ENCODE measurements around the gene PPP6R3.
A peak's percentile ranks its signal among the peaks of the same experiment; 100 is the strongest.
"Not testable (repeated sequence)": the region's sequence is repeated elsewhere in the genome, so short reads cannot be mapped to it uniquely, and the experiment has no call there.

PPP6R3 gene, protein sequence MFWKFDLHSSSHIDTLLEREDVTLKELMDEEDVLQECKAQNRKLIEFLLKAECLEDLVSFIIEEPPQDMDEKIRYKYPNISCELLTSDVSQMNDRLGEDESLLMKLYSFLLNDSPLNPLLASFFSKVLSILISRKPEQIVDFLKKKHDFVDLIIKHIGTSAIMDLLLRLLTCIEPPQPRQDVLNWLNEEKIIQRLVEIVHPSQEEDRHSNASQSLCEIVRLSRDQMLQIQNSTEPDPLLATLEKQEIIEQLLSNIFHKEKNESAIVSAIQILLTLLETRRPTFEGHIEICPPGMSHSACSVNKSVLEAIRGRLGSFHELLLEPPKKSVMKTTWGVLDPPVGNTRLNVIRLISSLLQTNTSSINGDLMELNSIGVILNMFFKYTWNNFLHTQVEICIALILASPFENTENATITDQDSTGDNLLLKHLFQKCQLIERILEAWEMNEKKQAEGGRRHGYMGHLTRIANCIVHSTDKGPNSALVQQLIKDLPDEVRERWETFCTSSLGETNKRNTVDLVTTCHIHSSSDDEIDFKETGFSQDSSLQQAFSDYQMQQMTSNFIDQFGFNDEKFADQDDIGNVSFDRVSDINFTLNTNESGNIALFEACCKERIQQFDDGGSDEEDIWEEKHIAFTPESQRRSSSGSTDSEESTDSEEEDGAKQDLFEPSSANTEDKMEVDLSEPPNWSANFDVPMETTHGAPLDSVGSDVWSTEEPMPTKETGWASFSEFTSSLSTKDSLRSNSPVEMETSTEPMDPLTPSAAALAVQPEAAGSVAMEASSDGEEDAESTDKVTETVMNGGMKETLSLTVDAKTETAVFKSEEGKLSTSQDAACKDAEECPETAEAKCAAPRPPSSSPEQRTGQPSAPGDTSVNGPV

DNA sequence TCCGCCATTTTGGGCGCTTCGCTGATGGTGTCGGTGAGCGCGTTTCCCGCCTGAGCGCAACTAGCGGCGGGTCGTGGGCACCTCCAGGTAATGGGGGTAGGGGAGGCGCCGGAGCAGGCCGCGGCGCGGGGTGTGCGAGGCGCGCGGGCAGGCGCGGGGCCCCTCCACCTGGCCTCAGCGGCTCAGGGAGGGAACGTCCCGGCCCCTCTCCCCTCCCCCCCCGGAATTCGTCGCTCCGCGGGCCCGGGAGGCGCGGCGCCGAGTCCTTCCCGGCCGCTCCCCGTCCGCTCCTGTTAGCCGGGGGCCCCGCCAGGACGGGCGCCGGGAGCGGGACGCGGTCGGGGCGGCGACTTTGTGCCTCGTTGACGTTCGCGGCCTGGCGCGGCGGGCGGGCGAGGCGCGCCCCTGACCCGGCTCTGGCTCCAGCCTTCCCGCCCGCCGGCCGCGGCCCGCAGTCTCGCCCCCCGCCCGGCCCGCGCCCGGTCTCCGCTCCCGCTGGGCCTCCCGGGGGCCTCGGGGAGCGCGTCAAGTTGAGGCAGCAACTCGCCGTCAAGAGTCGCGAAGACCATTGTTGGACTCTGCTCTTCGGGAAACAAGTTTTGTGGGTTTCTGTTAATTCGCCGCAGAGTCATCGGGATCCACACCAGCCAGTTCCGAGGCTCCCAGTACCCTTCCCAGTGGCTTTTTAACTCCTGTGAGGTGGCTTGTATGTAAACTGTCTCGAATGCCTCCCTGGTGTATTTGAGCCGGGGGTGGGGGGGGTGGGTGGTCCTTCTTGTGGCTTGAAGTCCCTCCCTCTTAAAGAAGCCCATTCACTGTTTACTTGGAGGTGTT, at the start of gene PPP6R3:
Gene PPP6R3 (plus strand): TSS at position 12 of the 834 bp plus-strand sequence. CDS start 76,913 bp downstream, outside the sequence.
- DNase-seq: peak; percentile 46

DNA sequence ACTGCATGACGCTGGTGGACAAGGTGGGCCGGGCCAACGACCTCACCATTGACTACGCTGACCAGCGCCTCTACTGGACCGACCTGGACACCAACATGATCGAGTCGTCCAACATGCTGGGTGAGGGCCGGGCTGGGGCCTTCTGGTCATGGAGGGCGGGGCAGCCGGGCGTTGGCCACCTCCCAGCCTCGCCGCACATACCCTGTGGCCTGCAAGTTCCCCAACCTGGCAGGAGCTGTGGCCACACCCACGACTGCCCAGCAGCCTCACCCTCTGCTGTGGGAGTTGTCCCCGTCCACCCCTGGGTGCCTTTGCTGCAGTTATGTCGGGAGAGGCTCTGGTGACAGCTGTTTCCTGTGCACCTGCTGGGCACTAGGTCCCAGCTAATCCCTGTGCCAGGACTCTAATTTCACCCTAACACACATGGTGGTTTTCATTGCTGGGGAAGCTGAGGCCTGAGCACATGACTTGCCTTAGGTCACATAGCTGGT, 49.0 kb upstream of the PPP6R3 start:
- no peak for DNase-seq

DNA sequence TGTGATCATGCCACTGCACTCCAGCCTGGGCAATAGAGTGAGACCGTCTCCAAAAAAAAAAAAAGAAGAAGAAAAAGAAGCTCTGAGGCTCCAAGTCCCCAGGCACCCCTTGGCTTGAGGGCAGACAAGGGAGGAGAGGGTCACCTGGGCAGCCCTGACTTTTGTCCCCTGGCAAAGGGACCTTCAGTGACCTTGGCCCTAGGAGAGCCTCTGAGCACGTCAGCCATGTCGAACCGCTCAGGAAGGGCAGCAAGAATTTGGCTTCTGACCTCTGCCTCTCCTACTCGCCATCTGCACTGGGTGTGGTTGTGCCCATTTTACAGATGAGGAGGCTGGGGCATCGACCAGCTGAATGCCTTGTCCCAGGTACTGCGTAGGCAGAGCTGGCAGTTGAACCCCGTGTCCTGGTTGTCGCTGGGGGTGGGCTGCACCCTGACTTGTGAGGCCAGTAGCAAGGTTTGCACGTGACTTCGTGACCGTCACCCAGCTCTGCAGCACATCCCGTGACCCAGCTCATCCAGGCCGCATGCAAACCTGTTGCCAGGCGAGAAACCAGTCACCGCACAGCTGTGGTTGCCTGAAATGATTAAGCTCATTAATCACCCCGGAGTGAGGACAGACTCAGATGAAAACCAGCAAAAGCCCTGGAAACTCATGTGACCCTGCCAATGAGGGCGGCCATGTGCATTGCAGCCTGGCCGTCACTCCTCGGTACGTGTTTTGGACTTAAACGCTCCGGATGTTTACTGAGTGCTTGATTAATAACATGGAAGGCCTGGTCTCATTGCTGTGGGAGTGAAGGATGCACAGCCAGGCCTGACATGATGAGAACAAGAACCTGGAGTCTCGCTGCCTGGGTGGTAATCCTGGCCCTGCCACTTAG, 47.7 kb upstream of the PPP6R3 start:
- DNase-seq: no peak

DNA sequence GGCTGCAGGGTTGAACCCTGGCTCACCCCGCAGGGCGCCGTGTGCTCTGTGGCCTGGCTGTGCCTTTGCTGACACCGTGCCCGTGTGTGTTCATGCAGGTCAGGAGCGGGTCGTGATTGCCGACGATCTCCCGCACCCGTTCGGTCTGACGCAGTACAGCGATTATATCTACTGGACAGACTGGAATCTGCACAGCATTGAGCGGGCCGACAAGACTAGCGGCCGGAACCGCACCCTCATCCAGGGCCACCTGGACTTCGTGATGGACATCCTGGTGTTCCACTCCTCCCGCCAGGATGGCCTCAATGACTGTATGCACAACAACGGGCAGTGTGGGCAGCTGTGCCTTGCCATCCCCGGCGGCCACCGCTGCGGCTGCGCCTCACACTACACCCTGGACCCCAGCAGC, 47.0 kb upstream of the PPP6R3 start:
- no peak for DNase-seq

DNA sequence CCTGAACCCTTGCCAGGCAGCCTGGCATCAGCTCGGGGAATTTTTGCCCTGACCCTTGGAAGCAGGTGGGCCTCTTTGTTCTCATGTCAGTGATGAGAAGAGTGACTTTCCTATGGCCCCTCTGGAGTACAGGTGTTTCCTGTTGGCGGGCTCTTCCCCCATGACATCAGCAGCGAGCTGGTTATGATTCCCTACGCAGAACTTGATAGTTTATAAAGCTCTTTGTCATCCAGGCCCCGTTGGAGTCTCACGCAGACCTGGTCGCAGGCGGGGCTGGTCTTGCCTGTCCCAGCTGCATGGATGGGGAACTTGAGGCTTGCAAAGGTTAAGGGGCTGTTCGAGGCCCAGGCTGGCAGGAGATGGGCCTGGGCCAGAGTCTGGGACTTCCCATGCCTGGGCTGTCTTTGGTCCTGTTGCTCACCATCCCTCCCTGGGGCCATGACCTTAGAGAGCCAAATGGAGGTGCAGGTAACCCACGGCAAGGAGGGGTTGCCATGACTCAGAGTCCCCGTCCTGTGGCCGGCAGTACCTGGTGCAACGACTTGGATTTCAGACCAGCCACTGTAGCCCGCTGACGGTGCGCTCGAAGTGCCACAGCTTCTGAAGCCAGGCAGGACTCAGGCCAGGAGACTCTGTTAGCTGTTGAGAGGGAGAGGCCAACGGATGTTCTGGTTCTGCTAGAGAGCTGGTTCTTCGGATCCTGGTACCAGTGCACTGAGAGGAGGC, 45.9 kb upstream of the PPP6R3 start:
- DNase-seq: peak; percentile 1

DNA sequence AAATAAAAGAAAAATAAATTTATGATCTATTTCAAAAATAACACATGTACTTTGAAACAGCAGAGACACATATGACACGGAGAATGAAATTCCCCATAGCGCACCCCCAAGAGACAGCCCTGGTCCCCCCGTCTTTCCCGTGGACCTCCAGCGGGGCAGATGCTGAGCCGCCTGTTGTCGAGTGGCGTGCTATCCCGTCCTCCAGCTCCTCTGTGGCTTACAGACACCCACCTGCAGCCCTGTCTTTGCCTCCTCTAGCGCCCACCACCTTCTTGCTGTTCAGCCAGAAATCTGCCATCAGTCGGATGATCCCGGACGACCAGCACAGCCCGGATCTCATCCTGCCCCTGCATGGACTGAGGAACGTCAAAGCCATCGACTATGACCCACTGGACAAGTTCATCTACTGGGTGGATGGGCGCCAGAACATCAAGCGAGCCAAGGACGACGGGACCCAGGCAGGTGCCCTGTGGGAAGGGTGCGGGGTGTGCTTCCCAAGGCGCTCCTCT, 44.4 kb upstream of the PPP6R3 start:
- DNase-seq: no peak

DNA sequence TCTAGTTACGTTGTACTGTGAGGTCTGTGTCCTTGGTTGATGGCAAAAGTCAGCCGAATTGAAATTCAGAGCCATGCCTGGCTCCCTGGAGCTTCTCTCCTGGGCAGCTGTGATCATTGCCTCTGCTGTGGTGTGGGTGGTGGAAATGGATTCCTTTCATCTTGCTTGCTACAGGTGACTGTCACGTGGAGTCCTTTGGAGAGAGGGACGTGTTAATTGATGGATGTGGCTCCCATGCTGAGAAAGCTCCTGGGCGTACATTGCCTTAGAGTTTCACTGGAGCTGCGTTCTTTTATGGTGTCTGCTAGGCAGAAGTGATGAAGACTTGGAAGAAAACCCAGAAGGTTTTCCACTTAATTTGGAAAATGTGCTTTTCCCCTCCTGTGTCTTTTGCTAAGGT, 41.9 kb upstream of the PPP6R3 start:
- no peak for DNase-seq

DNA sequence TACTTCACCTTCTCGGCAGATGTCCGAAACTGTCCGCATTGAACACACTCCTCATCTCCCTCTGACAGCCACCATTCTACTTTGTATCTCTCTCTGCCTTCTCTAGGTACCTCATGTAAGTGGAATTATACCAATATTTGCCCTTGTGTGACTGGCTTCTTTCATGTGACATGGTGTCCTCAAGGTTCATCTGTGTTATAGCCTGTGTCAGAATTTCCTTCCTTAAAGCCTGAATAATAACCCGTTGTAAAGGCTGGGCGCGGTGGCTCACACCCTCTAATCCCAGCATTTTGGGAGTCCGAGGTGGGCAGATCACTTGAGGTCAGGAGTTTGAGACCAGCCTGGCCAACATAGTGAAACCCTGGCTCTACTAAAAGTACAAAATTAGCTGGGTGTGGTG, 40.4 kb upstream of the PPP6R3 start:
- DNase-seq: no peak

DNA sequence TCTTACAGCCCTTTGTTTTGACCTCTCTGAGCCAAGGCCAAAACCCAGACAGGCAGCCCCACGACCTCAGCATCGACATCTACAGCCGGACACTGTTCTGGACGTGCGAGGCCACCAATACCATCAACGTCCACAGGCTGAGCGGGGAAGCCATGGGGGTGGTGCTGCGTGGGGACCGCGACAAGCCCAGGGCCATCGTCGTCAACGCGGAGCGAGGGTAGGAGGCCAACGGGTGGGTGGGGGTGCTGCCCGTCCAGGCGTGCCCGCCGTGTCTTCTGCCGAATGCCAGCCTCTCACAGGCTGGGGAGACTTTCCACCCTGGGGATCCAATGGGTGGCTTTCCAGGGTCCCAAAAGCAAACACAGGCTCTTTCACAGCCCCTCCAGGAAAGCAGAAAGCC, 37.1 kb upstream of the PPP6R3 start:
- DNase-seq: no peak

DNA sequence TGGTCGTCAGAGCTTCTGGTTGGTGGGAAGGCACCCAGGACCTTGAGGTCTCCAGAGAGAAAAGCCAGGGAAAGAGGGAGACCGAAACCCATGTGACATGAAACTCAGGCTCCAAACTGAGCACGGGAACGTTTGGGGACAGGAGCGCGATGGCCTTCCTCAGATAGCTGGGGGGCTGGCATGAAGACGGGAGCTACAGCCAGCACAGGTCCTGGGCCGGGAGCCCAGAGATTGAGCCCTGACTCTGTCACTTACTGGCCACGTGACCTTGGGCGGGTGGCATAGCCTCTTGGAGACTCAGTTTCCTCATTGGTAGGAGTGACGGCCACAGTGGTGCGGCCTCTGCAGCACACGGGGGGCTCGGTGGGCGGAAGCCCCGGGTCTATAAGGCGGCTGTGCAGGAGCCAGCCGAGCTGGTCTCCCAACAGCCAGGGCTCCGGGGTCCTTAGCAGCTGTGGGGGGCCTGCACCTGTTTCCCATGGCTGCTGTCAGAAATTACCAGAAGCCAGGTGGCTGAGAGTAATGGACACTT, 36.4 kb upstream of the PPP6R3 start:
- DNase-seq: no peak

DNA sequence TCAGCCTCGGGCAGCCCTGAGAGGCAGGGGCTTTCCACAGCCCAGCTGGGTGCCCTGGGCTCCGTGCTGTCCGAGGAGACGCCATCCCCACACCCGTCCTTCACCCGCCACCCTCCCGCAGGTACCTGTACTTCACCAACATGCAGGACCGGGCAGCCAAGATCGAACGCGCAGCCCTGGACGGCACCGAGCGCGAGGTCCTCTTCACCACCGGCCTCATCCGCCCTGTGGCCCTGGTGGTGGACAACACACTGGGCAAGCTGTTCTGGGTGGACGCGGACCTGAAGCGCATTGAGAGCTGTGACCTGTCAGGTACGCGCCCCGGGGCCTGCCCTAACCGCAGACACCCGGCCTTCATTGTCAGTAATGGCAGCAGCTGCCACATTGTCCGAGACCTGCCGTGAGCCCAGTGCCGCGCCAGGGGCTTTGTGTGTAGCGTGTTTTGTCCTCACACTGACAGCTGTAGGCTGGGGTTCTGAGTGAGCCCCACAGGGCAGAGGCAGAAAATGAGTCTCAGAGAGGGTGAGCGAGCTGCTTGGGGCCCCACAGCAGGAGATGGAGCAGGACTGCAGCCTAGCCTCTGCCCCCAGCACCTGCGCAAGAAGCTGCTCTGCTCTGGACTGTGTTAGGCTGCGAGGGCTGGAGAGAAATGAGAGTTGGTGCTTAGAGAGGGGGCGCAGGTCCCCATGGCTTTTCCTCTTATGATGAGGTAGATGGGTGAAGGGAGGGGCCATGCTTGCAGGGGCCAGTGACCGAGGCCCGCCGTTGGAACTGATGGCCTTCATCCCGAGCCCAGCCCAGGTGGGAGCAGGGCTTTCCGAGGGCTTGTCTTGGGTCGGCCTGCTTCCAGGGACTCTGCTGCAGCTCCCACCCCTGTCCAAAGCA, 35.3 kb upstream of the PPP6R3 start:
- DNase-seq: no peak

DNA sequence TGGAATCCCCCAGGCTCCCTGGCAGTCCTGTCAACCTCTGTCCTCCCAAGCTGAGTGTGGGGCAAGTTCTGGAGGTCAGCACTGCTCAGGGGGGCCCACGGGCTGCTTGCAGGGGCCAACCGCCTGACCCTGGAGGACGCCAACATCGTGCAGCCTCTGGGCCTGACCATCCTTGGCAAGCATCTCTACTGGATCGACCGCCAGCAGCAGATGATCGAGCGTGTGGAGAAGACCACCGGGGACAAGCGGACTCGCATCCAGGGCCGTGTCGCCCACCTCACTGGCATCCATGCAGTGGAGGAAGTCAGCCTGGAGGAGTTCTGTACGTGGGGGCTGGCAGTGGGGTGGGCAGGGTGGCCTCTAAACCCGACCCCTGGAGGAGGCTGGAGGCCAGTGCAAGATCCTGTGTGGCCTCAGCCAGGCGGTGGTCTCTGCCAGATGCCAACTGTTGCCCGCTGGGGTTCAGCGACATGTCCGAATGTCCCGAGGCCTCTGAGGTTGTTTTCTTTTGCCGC, 34.6 kb upstream of the PPP6R3 start:
- DNase-seq: no peak

DNA sequence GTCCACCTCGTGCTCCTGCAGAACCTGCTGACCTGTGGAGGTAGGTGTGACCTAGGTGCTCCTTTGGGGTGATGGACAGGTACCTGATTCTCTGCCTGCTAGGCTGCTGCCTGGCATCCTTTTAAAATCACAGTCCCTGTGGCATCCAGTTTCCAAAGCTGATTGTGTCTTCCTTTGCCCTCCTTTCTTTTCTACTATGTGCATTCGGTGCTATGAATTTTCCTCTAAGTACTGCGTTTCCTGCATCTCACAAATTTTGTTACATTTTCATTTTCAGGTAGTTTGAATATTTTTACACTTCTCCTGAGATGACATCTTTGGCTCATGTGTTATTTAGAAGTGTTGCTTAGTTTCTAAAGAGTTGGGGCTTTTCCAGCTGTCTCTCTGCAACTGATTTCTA, 30.9 kb upstream of the PPP6R3 start:
- DNase-seq: no peak

DNA sequence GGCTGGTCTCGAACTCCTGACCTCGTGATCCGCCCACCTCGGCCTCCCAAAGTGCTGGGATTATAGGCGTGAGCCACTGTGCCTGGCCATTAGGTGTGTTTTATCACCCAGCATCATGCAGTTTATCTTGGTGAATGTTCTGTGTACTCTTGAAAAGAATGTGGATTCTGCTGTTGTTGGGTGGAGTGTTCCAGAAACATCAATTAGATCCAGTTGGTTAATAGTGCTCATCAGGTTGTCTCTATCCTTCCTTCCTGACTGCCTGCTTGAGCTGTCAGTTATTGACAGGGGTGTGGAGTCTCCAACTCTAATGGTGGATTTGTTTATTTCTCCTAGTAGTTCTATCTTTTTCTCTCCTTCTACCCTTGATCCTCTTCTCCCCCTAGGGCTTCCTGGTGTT, 30.2 kb upstream of the PPP6R3 start:
- DNase-seq: no peak

DNA sequence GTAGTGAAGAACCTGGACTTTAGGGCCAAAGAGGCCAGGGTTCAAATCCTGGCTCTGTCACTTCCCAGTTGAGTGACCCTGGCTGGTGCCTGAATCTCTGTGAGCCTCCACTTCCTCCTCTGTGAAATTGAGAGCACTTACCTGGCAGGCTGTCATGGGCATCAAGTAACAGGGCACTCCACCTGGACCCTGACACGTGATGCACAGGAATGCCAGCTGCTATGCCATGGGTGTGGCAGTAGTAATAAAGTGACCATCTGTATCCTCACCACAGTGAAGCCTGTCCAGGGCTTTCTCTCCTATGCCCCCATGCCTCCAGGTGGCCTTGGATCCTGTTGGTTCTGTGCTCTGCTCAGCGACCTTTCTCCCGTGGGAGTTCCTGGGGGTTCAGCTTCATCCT, 29.8 kb upstream of the PPP6R3 start:
- no peak for DNase-seq

DNA sequence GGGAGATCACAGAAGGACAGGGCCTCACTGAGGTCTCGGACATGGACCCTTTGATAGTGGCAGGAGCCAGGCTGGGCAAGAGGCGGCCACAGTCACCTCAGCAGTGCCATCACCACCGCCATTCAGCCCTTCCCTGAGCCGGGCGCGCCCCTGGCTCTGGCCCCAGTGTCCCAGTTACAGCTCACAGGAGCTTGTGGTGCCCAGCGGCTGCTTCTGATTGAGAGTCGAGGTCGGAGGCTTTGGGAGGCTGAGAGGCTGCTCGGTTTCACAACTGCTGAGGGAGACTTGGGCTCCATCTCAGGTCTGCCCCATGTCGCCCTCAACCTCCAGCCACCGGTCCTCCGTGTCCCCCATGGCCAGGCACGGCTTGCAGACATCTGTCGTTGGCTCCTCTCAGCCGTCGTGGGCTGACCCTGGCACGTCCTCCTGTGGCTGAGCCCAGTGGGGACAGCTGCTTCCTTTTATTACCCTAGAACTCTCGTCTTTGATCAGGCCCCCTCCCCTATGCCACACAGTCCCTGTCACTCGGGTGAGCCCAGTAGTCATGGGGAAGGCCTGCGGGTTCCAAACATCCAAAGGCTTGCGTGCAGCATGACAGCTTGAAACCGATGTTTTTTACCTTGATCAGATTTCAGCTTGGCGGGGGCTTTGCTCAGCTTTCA, 28.4 kb upstream of the PPP6R3 start:
- no peak for DNase-seq

DNA sequence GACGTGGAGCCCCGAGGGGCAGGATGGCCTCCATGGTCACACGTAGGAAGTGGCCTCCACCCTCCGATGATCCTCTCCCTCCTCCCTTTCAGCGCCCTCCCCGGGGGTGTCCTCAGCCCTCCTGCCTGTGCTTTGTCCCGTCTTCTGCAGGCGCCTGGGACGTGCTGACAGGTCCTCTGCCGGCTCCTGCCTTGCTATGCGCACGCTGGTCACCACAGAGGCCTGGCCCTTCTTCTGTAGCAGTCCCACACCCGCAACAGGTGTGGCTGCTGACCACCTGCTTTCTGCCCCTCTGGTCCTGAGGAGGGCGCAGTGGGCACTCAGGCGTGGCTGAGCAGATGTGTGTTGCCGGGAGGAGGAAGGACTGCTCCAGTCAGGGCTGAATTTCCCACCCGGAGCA, 27.7 kb upstream of the PPP6R3 start:
- no peak for DNase-seq

DNA sequence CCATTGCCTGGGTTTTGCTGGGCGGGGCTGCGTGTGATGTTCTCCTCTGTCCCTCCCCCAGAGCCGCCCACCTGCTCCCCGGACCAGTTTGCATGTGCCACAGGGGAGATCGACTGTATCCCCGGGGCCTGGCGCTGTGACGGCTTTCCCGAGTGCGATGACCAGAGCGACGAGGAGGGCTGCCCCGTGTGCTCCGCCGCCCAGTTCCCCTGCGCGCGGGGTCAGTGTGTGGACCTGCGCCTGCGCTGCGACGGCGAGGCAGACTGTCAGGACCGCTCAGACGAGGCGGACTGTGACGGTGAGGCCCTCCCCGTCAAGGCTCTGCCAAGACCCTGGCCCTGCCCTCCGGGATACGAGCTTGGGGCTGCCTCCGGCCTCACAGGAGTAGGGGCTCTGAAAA, 27.0 kb upstream of the PPP6R3 start:
- no peak for DNase-seq

DNA sequence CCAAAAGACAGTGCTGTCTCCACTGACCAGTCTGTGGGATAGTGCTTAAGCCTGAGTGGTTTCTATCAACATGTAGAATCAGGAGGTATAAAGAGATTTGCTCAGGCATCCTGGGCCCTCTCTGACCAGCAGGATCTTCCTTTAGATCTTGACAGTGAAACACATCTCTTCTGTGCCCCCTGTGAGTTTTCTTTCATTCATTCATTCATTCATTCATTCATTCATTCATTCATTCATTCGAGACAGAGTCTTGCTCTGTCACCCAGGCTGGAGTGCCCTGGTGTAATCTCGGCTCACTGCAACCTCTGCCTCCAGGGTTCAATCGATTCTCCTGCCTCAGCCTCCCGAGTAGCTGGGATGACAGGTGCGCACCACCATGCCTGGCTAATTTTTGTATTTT, 26.4 kb upstream of the PPP6R3 start:
- not testable (repeated sequence) for DNase-seq

All from CD4-positive, alpha-beta T cell treated with Interleukin-17A for 1 hour (primary cell).